ENCODE results near the gene NBPF3. TPM values are rescaled to one million over a fixed set of nuclear protein-coding genes. Genes with fewer than 3 reads are reported as not detected.

Gene NBPF3
- total RNA-seq, 2 donors from 2014 or later: 9.6 to 29.3 TPM

GRCh38 chr1:21494196-21494595 lies 54.3 kb downstream of the NBPF3 start:
- WGBS, 2 donors: 59 to 60% methylated on average over 5 to 6 of the region's 6 CpGs
- TF ChIP-seq CTCF (IDR thresholded peaks at IDR 0.05) (no peak), POLR2A (IDR thresholded peaks at IDR 0.05) (no peak)
- Histone ChIP-seq H3K27me3 (no peaks in the 10 kb centered on the region), H3K27ac (no peak overlapping the region), H3K4me1 (no peaks in the 10 kb centered on the region), H3K9me3 (no peaks in the 10 kb centered on the region), H3K4me3 (no peak overlapping the region), H3K36me3 (replicated peaks in 1 of 2; ENCODE audit: insufficient read depth in 1 of 2, low read depth in 2 of 2) (no peaks in the 10 kb centered on the region)
- ATAC-seq: no peak
- DNase-seq: no peak
- intact Hi-C loops (cut with DNase I): no loop called here

- intact Hi-C loops (cut with DNase I): no loop called here
- no peaks in the 10 kb centered on the region for H3K36me3 ChIP-seq (replicated peaks in 1 of 2; ENCODE audit: insufficient read depth in 1 of 2, low read depth in 2 of 2)
- no peaks in the 10 kb centered on the region for H3K27me3 ChIP-seq
- no peak for DNase-seq
- H3K27ac ChIP-seq: no peak overlapping the region
- H3K9me3 ChIP-seq: no peaks in the 10 kb centered on the region
- H3K4me3 ChIP-seq: no peak overlapping the region
- WGBS, 2 donors: 87 to 90% methylated on average over 5 to 7 of the region's 7 CpGs
- H3K4me1 ChIP-seq: no peaks in the 10 kb centered on the region
- no peak for TF ChIP-seq CTCF (IDR thresholded peaks at IDR 0.05)
- TF ChIP-seq POLR2A (IDR thresholded peaks at IDR 0.05): no peak
- no peak for ATAC-seq
These were observed 55.4 kb downstream of the NBPF3 start for GRCh38 chr1:21495225-21495820.

- TF ChIP-seq POLR2A (IDR thresholded peaks at IDR 0.05) (no peak), CTCF (IDR thresholded peaks at IDR 0.05) (no peak)
- Histone ChIP-seq H3K27ac (no peak overlapping the region), H3K4me3 (no peak overlapping the region), H3K4me1 (no peaks in the 10 kb centered on the region), H3K36me3 (replicated peaks in 1 of 2; ENCODE audit: insufficient read depth in 1 of 2, low read depth in 2 of 2) (no peaks in the 10 kb centered on the region), H3K27me3 (no peaks in the 10 kb centered on the region), H3K9me3 (no peaks in the 10 kb centered on the region)
- 93% methylated on average over 1 of the region's 1 CpG for WGBS, 2 donors
- no peak for DNase-seq
- ATAC-seq: no peak
- intact Hi-C loops (cut with DNase I): no loop called here
These were observed 56.1 kb downstream of the NBPF3 start for GRCh38 chr1:21496063-21496462.

- H3K27me3 ChIP-seq: no peaks in the 10 kb centered on the region
- H3K4me1 ChIP-seq: no peaks in the 10 kb centered on the region
- DNase-seq (no peak), ATAC-seq (no peak)
- WGBS, 2 donors: 83 to 93% methylated on average over 2 to 3 of the region's 3 CpGs
- no peak for TF ChIP-seq CTCF (IDR thresholded peaks at IDR 0.05)
- H3K9me3 ChIP-seq: no peaks in the 10 kb centered on the region
- intact Hi-C loops (cut with DNase I): no loop called here
- H3K4me3 ChIP-seq: no peak overlapping the region
- no peaks in the 10 kb centered on the region for H3K36me3 ChIP-seq (replicated peaks in 1 of 2; ENCODE audit: insufficient read depth in 1 of 2, low read depth in 2 of 2)
- no peak overlapping the region for H3K27ac ChIP-seq
These were observed 56.9 kb downstream of the NBPF3 start for GRCh38 chr1:21496886-21497285.

GRCh38 chr1:21497466-21498061 lies 57.6 kb downstream of the NBPF3 start:
- DNase-seq (no peak), ATAC-seq (no peak)
- H3K4me3 ChIP-seq: no peak overlapping the region
- TF ChIP-seq POLR2A (IDR thresholded peaks at IDR 0.05): no peak
- no peak for TF ChIP-seq CTCF (IDR thresholded peaks at IDR 0.05)
- no peak overlapping the region for H3K27ac ChIP-seq
- 71 to 76% methylated on average over 6 to 7 of the region's 7 CpGs for WGBS, 2 donors
- no peaks in the 10 kb centered on the region for H3K27me3 ChIP-seq
- no peaks in the 10 kb centered on the region for H3K36me3 ChIP-seq (replicated peaks in 1 of 2; ENCODE audit: insufficient read depth in 1 of 2, low read depth in 2 of 2)
- intact Hi-C loops (cut with DNase I): no loop called here
- H3K4me1 ChIP-seq: no peaks in the 10 kb centered on the region
- no peaks in the 10 kb centered on the region for H3K9me3 ChIP-seq
